SH-SY5Y (cell line): Measurements from ENCODE around the gene COL25A1.

Experiments used
- GATA2 ChIP-seq: IDR thresholded peaks from 2 replicates; pipeline ENCODE4 v1.6.1; 2011; ENCODE audit warnings: mild to moderate bottlenecking, low read depth, low read length
- GATA3 ChIP-seq: IDR thresholded peaks from 2 replicates; pipeline ENCODE4 v1.6.1; 2011; ENCODE audit warnings: low read depth, mild to moderate bottlenecking, low read length, moderate library complexity

GRCh38 chr4:108868606-108869227 lies 433.7 kb downstream of the COL25A1 start:
- TF ChIP-seq GATA3: no peak
- TF ChIP-seq GATA2: no peak
